ENCODE measurements around the gene HOXA3.

HOXA3 gene

DNA sequence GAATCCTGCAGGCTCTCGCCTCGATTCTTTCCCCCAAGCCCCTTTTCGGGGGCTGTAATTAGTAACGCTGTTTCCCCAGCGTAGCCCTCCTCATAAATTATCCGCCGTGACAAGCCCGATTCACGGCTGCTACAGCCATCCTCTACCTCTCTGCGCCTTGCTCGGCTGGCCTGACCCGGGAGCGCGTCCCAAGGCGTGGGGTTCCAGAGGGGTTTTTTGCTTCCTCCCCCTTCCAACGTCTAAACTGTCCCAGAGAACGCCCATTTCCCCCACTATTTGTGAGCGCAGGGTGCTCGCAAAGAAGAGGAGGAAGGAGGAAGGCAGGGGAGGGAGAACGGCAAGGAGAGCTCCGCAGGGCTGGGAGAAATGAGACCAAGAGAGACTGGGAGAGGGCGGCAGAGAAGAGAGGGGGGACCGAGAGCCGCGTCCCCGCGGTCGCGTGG is 9.8 kb downstream of the HOXA3 start:
- DNase-seq = peak in 1 of 2 experiments; percentile 57

DNA sequence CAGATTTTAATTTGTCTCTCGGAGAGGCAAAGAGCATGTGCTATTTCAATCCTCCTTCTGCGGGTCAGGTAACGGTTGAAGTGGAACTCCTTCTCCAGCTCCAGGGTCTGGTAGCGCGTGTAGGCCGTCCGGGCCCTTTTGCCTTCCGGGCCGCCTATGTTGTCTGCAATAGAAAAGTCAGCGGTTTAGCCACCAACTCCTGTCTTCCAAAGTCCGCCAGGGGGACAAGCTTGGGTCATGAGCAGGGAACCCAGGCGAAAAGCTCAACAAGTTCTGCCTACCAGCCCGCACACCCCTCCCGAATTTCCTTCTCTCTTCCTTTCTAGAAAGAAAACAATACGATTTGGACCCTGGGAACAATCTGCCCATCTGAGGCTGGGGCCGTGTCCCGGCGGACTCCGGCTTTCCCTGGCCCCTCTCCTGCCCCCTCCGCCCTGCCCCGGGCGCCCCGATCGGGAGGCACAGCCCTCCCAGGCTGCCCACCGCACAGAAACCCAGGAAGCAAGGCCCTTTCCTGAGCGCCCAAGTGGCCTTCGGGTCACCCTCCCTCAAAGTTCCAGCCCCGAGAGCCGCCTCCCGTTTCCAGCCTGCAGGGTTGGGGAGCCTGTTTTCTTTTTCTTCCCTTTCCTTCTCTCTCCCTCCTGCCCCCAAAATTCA is 10.3 kb downstream of the HOXA3 start:
- DNase-seq = no peak

DNA sequence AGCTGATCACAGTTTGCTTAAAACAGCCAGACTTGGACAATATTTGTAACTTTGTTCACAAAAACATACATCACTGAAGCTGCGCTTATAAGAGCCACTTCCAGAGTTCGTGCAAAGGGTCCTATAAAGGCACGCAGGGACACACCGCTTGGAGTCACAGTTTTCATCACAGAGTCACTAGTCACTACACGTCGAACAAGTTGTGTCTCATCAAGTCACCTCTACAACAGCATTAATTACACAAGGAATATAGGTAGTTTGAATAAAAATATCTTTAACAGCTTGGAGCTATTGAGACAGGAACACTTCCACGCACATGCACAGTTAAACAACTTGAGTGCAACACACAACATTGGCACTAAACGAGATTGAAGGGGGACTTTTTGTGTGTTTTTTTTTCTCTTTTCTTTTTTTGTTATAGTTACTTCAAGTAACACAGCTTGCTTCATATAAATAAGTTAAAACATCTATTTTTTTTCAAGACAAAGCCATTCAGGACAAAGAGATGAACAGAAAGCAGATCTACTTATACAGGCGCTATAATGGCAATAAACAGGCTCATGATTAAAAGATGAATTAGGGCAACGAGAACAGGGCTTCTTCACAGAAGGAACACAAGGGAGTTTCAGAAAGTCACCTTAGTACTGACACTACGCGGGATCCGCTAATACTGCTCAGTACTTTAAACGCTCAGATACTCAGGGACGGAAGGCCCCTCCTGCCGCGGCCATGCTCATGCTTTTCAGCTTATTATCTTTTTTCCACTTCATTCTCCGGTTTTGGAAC is 11.1 kb downstream of the HOXA3 start:
- no peak for DNase-seq

DNA sequence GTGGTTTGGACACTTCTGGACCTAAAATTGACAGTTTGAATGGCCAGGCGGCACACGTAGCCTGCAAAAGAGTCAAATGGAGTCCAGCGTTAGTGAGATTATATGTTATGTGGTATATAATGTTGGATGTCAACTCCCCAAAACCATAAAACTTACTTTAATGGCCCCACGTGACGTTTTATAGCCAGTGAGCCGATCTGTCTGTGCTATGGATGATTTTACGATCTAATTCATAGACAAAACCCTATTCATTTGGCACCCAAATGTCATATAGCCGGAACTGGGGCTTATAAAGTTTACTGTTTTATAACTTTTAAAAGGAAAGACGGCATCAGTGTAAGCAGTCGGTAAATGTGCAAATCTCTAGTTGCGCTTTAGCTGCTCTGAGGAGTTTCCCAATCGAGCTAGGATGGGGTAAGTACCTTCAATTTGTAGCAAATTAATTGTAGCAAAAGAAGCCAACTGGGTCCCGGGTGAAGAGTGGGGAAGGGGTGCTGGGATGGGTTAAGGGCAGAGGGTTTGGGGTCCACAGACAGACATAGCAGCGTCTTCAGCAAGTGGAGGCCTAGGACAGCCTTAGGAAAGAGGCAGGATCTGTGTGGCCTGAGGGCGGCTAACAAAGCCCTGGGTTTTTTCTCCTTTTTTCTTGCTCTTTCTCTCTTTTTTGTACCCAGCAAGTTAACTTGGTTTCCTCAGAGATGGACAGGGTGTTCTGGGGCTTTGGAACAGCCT is 12.1 kb downstream of the HOXA3 start:
- no peak for DNase-seq

DNA sequence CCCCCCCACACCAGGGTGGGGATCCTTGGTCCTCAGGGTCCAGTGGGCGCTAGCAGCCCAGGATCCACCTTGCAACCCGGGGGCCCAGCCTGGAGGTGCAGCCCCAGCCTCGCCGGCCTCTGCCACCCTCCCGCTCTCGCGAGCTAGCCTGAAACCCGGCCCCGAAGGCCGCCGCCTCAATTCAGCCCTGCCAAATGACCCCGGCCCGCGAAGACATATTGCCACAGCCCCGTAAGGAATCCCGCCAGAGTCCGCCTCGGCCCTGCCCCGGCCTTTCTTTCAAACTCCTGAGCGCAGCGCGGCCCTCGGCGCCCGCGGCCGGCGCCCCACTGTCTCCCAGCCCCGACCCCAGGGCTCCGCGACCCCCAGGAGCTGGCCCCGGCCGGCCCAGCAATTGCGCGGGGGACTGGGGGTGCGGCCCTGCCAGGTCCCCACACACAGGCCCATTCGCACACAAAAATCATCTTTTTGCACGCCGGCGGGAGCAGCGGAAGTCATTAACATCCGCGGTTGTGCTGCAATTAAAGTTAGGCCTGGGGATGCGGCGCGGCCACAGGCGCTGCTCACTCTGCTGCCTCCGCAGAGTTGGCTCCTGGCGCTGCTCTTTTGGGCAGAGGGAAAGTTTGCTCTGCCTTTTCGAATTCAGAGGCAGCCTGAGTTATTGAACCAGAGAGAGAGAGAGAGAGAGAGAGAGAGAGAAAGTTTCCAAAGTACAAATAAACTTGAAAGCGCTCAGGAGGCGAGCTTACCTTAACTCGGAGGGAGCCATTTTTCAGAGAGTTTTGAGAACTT is 12.9 kb downstream of the HOXA3 start:
- DNase-seq = no peak

DNA sequence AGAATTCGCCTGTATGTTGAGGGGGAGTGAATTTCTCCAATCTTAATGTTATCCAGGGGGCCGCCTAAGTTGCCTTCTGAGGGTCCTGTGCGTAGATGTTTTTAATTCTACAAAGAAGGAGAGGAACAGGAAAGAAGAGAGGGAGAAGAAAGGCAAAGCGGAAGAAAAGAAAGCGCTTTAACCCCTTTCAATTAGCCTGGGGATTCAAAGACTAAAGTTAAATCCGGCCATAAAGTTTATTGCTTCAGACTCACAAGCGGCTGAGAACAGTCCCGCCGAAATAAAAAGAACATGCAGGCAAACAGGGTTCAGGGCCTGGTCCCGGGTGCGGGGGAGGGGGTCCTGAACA is 13.4 kb downstream of the HOXA3 start:
- DNase-seq = no peak

DNA sequence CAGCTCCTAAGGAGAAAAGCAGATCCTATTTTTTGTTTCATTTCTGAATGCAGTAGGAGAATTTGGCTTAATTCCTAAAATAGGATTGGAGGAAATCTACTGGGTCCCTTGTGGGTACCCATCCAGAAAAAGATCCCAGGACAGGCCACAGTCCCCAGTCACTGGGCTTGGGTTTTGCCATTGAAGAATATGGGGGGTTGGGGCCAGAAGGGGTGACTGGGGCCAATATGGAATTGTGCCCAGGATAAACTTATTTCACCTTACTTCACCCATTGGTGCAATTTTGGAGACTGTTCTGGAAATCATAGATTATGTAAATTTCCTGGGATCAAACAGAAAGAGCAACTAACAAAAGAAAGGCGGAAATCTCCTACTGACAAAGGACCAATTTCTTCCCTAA is 13.9 kb downstream of the HOXA3 start:
- no peak for DNase-seq

DNA sequence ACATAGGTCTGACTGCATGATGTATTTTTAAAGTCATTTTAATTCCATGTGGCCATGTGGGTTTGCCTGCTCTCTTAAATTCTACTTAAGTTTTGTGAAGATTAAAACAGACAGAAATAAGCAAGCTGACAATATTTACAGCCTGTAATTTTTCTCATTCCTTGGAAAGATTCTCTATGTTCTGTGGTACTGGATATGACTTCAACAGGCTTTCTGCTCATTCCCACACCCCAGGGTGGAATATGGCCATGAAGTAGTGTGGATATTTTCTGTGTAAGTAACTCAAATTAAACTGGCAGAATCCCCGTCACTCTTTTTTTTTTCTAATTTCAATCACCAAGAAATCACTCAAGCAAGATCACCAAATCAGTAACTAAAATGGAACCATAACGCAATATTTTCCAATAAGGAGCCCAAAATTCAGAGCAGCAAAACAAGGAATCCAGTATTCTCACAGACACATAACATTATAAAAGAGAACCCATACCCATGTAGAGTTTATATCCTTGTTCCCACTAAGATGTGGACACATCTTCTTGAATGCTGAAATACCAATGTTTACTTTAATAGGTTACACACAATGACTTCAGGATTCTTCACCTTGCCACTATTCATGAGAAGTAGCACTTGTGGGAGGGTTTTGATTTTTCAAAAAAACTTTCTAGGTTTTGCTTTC is 14.6 kb downstream of the HOXA3 start:
- DNase-seq = no peak

DNA sequence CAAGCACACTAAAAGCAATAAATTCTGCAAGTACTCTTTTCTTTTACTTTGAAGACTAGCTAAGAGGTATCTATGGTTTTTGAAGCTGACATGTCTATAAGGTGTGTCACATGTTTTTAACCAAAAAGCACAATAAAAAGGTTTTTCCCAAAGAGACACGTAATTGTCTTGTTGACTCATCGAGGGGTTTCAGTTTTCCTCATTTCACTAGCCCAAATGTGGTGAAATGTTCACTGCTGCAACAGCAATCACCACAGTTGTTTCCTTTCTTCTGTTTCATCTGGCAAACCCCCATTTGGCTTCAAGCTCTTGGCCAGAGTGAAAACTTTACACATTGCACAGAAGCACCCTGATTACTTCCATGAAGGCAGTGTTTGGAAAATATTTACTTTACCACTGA is 18.0 kb downstream of the HOXA3 start:
- DNase-seq = no peak

DNA sequence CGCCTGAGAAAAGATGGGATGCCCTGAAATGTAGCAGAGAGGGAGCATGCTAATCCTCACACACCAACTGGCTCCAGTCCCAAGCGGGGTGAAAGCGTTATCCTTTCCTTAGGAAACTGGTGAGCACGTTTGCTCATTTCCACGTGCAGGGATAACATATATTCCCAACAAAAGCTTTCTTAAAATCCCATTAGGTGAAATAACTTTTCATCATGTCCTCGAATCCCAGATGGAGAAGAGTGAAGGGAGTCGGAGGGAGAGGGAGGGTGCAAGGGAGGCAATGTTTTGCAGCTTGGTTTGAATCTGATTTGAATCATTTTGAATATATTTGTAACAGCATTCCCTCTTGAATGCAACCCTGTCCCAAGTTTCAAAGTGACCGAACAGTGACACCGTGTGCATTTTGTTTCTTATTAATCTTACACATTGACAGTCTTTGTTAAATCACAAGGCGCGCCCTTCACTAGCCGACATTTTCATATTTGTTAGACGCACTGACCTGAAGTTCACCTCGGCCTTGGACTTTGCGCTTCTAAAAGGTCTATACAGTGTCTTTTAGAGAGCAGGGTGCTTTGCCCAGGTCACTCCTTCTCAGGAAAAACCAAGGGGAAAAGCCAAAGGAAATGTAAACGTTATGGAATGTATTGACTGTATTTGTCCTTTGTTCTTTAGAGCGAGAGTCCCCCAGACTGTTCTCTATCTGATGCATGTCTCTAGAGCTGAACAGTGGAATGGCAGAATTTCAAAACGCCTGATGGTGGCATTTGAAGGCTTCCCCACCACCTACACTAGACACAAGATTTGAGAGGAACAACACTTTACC is 18.8 kb downstream of the HOXA3 start:
- peak; percentile 96 to 98 for DNase-seq

DNA sequence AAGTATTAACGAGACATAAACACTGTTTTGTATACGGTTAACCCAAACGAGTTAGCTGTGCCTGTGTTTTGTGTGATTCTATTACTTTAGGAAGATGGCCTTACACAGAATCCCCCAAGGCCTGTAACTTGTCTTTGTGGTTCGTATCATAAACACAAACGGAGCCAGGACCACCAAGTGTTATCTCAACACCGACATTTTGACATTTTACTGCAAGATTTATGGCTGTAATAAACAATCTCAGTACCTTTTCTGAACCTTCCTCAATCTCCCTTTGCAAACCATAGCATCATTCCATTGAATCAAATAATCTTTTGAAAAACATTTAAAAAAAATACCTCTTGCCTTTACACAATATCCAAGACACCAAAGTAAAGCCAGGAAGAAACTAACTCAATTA is 19.4 kb downstream of the HOXA3 start:
- DNase-seq = no peak

DNA sequence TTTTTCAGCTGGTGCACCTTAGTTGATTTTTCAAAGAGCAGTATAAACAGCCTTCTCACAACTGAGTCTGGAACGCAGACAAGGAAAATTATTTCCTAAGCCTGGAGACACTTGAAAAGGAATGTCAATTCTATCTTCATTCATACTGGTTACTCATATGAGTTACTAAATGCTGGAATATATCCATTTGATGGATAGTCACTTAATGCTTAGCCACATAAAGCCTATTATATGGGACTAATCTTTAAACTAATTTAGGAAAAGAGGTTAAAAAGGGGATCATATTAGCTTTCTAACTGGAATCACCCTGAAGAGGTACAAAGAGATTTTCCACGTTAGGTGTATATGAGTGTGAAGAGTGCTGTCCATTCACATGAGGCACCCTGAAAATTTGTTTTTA is 20.2 kb downstream of the HOXA3 start:
- no peak for DNase-seq

DNA sequence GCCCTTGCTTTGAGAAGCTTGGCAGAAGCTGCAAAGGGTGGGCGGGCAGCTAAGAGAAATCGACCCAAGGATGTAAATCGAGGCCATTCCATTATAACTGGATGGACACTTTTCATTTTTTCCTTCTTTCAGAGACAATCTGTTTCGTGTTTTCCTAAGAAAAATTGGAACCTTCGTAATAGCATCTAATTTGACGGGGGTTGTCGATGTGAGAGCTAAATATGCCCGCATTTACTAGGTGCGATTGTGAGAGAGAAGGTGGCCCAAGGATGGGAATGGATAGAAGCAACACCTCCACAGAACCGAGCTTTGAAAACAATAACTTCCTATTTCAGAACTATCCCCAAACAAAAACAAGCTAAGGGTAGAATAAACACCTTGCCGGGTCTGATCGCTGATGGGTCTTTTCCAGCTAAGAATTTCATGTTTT is 21.0 kb downstream of the HOXA3 start:
- DNase-seq = no peak

DNA sequence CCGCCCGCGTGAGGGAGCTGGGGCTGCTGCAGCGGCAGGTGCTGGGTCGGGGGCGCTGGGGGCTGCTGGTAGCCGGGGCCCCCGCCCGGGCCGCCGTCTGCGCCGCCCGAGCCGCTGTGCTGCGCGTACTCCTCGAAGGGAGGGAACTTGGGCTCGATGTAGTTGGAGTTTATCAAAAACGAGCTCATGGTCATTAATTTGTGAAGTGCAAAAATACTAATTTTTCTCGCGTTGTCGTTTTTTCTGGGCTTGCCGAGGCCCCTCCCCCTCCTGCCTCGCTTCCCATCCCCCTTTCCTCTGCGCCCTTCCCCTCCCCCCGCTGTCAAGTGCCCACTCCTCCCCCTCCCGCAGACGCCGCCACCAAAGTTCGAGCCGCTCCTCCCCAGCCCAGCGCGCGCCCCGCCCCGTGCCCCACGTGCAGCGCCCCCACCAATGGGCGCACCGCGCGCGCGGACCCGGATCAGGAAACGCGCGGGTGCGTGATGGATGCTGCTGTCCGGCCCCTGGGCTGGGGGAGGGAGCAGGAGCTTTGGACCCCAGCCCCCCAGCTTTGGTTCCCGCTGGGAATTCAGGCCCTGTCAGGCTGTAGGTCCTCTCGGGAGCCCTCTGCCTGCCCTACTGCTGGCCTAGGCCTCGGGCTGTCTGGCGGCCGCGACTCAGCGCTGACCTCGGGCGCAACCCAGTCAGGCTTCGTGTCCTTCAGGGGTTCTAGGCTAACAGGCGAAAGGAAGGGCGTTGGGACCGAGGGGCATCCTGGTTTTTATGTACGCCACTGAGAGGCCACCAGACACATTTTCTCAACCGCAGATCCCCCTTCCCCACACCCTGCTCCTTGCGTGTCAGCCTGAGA is 21.6 kb downstream of the HOXA3 start, which contains the start of gene HOXA4:
HOXA4 (minus strand) TSS at position 218 of the 850 bp plus-strand sequence; CDS start at position 194, 24 bp downstream.
- DNase-seq = no peak

DNA sequence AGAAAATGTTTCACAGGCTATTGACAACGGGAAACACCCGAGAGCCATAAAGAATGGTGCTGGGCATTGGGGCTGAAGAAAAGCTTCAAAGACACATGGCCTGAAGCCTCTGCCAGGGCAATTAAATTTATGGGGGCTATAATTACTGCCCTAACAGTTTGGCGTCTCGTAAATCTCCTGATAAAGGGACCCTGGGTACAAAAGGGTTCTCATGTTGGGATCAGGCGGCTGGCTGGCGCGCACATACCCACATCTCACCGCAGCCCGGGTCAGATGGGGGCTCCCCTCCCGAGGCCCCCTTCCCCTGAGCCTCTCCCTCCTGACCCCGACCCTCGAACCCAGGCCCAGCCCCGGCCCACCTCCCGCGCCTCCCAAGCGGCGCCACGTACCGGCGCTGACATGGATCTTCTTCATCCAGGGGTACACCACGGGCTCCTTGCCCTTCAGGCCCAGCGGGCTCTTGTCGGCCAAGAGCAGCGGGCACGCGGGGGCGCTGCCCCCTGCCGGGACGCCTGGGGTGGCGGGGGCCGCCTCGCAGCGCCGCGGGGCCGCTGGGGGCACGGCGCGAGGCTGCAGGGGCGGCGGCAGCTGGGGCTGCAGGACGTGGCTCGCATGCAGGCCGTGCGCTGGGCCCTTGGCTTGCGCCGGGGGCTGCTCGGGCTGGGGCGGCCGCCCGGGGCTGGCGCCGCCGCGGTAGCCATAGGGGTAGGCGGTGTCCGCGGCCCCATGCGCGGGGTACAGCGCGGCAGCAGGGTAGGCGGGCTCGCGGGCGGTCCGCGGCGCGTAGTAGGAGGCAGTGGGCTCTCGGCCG is 22.4 kb downstream of the HOXA3 start:
- no peak for DNase-seq

DNA sequence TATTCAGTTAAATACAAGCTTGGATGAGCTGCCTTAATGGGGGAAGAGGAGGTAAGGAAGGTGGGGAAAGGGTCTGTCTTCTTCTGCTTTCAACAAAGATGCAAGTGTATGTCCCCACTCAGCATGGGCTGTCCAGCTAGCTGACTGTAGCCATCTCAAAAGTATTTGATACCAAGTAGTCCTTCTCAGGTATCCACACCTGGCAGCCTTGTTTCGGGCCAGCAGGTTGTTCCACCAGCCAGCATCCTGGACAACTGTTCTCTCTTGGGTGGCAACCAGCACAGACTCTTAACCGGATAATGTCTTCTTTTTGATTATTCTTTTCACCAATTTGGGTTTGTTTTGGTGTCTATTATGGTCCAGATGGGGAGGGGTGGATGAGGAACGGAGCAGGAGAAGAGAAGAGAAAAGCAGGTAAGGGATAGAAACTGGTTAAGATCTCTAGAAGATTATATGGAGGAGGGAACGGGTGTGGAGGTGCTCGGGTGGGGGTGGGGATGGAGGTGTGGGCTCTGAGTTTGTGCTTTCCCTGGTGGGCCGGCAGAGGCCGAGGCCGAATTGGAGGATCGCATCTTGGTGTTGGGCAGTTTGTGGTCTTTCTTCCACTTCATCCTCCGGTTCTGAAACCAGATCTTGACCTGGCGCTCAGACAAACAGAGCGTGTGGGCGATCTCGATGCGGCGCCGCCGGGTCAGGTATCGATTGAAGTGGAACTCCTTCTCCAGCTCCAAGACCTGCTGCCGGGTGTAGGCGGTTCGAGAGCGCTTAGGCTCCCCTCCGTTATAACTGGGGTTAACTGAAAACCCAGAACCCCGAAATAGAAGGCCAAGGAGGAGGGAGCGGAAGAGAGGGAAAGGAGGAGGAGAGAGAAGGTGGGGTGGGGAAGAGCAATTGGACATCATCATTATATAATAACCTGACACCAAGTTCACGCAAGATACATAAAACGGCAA is 23.3 kb downstream of the HOXA3 start:
- no peak for DNase-seq

DNA sequence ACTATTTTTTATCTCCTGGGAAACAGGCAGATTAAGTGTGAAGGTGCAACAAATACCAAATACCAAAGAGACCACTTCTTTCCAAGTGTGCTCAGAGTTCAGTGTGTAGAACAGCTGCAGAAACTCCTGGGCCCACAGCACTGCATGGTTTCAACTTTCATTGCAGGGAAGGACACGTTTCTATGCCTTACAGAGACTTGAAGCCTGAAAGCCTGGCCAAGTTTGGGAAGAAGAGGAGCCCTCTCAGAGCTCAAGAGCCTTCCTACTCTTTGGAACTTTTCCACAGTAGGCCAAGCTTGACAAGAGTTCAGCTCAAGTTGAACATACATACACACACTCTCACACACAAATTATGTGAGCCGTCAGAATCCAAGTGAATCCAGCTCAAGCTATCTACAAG is 24.3 kb downstream of the HOXA3 start:
- DNase-seq = no peak

DNA sequence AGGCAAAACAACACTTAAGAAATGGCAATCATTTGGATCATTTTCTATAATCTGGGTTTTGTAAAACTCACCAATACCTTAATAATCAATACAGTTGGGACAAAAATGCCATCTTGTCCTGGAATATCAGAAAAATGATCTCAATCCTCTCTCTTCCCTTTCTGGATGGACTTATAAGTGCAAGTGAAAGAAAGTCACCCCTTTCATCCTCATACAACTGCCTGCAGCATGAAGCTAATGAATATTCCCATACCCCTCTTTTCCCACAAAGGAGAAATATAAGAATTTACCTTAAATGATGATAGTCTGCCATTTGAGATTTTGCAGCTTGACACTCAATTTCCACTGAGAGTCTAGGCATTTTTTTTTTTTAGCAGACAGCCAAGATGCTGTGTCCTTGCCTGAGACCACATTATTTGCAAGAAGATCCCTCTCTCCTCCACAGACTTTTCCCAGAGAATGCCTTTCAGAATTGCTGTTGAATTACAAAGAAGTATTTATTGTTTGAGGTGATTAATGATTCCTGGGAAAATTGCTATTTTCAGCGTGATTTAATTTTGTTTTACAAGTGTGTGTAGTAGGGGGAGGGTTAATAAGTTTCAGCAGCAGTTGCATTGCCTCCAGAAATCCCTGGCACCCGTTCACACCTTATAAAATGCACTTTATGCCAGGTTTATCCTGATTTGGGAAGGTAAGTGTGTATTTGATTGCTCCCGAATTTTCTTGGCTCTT is 25.6 kb downstream of the HOXA3 start:
- DNase-seq = no peak
